Measurements from ENCODE around the gene MRFAP1L1. TPM values are rescaled to one million over a fixed set of nuclear protein-coding genes. Genes with fewer than 3 reads are reported as not detected.

The MRFAP1L1 gene
- total and polyA plus RNA-seq, 2 experiments from 2014 or later, result 61.6 to 73.8 TPM

DNA sequence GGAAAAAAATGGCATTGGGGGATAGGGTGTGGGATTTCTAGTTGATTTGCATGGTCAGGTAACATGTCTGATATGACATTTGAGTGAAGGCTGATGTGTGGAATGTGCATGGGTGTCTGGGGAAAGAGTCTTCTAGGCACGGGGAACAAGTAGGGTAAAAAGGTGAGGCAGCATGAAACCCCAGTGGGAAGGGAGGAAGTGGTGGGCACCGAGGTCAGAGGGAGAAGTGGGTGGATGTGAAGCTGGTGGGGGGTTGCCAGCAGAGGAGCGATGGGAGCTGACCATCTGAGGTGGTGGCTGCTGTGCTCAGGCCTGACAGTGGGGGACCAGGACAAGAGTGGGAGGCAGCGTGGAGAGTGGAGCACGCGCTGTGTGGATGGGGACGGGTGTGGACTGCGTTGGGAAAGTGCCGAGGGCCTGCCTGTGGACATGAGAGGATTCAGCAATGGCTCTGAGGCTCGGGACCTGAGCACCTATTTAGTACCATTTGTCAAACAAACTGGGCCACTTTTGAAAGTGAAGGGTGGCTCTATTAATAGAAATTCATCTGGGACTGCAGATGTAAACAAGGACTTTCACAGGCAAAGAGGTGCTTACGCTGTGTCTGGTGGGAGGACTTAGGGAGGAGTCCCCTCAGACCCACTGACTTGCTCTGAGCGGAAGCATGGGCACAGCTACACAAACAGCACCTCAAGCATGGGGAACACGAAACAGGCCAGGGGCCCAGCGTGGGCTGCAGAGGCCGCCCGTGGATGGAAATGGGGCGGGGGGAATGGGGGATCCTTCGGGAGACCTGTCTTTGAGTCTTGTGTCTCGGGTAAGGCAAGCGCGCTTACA is 32.7 kb downstream of the MRFAP1L1 start:
- peak overlapping the region; percentile 83; the same call in 1 of the 2 replicates for H3K4me3 ChIP-seq
- DNase-seq (ENCODE audit: low spot score) (no peak), ATAC-seq (no peak)
- TF ChIP-seq, protein P1, sequence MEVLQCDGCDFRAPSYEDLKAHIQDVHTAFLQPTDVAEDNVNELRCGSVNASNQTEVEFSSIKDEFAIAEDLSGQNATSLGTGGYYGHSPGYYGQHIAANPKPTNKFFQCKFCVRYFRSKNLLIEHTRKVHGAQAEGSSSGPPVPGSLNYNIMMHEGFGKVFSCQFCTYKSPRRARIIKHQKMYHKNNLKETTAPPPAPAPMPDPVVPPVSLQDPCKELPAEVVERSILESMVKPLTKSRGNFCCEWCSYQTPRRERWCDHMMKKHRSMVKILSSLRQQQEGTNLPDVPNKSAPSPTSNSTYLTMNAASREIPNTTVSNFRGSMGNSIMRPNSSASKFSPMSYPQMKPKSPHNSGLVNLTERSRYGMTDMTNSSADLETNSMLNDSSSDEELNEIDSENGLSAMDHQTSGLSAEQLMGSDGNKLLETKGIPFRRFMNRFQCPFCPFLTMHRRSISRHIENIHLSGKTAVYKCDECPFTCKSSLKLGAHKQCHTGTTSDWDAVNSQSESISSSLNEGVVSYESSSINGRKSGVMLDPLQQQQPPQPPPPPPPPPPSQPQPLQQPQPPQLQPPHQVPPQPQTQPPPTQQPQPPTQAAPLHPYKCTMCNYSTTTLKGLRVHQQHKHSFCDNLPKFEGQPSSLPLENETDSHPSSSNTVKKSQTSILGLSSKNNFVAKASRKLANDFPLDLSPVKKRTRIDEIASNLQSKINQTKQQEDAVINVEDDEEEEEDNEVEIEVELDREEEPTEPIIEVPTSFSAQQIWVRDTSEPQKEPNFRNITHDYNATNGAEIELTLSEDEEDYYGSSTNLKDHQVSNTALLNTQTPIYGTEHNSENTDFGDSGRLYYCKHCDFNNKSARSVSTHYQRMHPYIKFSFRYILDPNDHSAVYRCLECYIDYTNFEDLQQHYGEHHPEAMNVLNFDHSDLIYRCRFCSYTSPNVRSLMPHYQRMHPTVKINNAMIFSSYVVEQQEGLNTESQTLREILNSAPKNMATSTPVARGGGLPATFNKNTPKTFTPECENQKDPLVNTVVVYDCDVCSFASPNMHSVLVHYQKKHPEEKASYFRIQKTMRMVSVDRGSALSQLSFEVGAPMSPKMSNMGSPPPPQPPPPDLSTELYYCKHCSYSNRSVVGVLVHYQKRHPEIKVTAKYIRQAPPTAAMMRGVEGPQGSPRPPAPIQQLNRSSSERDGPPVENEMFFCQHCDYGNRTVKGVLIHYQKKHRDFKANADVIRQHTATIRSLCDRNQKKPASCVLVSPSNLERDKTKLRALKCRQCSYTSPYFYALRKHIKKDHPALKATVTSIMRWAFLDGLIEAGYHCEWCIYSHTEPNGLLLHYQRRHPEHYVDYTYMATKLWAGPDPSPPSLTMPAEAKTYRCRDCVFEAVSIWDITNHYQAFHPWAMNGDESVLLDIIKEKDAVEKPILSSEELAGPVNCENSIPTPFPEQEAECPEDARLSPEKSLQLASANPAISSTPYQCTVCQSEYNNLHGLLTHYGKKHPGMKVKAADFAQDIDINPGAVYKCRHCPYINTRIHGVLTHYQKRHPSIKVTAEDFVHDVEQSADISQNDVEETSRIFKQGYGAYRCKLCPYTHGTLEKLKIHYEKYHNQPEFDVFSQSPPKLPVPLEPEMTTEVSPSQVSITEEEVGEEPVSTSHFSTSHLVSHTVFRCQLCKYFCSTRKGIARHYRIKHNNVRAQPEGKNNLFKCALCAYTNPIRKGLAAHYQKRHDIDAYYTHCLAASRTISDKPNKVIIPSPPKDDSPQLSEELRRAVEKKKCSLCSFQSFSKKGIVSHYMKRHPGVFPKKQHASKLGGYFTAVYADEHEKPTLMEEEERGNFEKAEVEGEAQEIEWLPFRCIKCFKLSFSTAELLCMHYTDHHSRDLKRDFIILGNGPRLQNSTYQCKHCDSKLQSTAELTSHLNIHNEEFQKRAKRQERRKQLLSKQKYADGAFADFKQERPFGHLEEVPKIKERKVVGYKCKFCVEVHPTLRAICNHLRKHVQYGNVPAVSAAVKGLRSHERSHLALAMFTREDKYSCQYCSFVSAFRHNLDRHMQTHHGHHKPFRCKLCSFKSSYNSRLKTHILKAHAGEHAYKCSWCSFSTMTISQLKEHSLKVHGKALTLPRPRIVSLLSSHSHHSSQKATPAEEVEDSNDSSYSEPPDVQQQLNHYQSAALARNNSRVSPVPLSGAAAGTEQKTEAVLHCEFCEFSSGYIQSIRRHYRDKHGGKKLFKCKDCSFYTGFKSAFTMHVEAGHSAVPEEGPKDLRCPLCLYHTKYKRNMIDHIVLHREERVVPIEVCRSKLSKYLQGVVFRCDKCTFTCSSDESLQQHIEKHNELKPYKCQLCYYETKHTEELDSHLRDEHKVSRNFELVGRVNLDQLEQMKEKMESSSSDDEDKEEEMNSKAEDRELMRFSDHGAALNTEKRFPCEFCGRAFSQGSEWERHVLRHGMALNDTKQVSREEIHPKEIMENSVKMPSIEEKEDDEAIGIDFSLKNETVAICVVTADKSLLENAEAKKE (CRISPR knock-in tag; IDR thresholded peaks at IDR 0.05), result no peak
- TF ChIP-seq JUNB (IDR thresholded peaks at IDR 0.05; ENCODE audit: unreplicated experiment) (no peak), REST (IDR thresholded peaks at IDR 0.05; ENCODE audit: unreplicated experiment) (no peak), ETS1 (IDR thresholded peaks at IDR 0.05) (no peak), EZH2phosphoT487 (IDR thresholded peaks at IDR 0.05; ENCODE audit: unreplicated experiment) (no peak), POLR2AphosphoS5 (IDR thresholded peaks at IDR 0.05; ENCODE audit: low read depth) (no peak)
- no peaks in the 10 kb centered on the region for H3K9me2 ChIP-seq (ENCODE audit: insufficient read depth)
- peaks cover 54% of the 10 kb centered on the region for H3K36me3 Mint-ChIP-seq (ENCODE audit: low read depth)
- peaks cover 27% of the 10 kb centered on the region for H4K20me1 ChIP-seq (replicated peaks; ENCODE audit: insufficient read depth)
- H3K4me3 Mint-ChIP-seq, result peak overlapping the region; percentile 89
- peak overlapping the region; percentile 87; the same call in 1 of the 2 replicates for H3K4me2 ChIP-seq
- H3K79me2 ChIP-seq (replicated peaks; ENCODE audit: insufficient read depth), result peaks cover 30% of the 10 kb centered on the region
- peaks cover 37% of the 10 kb centered on the region for H3K4me1 Mint-ChIP-seq
- no peak overlapping the region for H3K27ac Mint-ChIP-seq
- no peak overlapping the region for H3K27ac ChIP-seq (ENCODE audit: low read depth)
- peaks cover 23% of the 10 kb centered on the region for H3K4me1 ChIP-seq (ENCODE audit: insufficient read depth)
- no peaks in the 10 kb centered on the region for H3F3A ChIP-seq (replicated peaks; ENCODE audit: low read depth)
- H3K27me3 ChIP-seq (ENCODE audit: insufficient read depth), result no peaks in the 10 kb centered on the region
- peaks cover 5% of the 10 kb centered on the region; the same call in 1 of the 2 replicates for H3K36me3 ChIP-seq (ENCODE audit: insufficient read depth)
- H3K9me3 Mint-ChIP-seq, result peaks cover 5% of the 10 kb centered on the region; the same call in 2 of the 3 replicates
- H2AFZ ChIP-seq, result no peak overlapping the region
- peaks cover 25% of the 10 kb centered on the region for H3K27me3 Mint-ChIP-seq (ENCODE audit: insufficient read depth, low read depth, poor library complexity)
